Kidney epithelial cell (primary cell): ENCODE measurements around the gene DPH7. TPM values are rescaled to one million over a fixed set of nuclear protein-coding genes. Genes with fewer than 3 reads are reported as not detected.

Source experiments
- DNase-seq: peaks from one replicate; pipeline ENCODE4 v3.0.0-alpha.2; 2010; ENCODE audit warnings: low read depth
- H3K27me3 ChIP-seq: 2 replicates; pipeline ENCODE4 v1.6.0; 2011; ENCODE audit warnings: low read length; ENCODE audit not compliant: control insufficient read depth, insufficient read depth
- H3K36me3 ChIP-seq: 2 replicates; pipeline ENCODE4 v1.5.1; 2011; ENCODE audit warnings: low read length; ENCODE audit not compliant: control insufficient read depth, insufficient read depth
- H3K4me3 ChIP-seq: 2 replicates; pipeline ENCODE4 v1.5.1; 2011; ENCODE audit warnings: low read depth, mild to moderate bottlenecking, control low read depth, low read length
- CTCF ChIP-seq: IDR thresholded peaks from 2 replicates; pipeline ENCODE4 v1.5.1; 2011; ENCODE audit warnings: mild to moderate bottlenecking, moderate library complexity, low read length, control low read depth, inconsistent platforms; ENCODE audit not compliant: insufficient read depth, poor library complexity, severe bottlenecking
- total RNA-seq: library from RNA; depleted of rRNA; stranded (reverse); fragments of >200 nt; gene quantifications from 2 replicates; pipeline ENCODE4 v1.2.3, GENCODE V29; 2015

The DPH7 gene
- total RNA-seq, 1 donor from 2014 or later = 38.9 TPM

- no peaks in the 10 kb centered on the region for H3K36me3 ChIP-seq
- no peak for TF ChIP-seq CTCF
- DNase-seq = no peak
- no peak overlapping the region for H3K4me3 ChIP-seq
- no peaks in the 10 kb centered on the region for H3K27me3 ChIP-seq
Measured at GRCh38 chr9:137531099-137531765, 47.5 kb downstream of the DPH7 start.

GRCh38 chr9:137530331-137530730 is 48.4 kb downstream of the DPH7 start:
- DNase-seq = no peak
- Histone ChIP-seq H3K27me3 (no peaks in the 10 kb centered on the region), H3K4me3 (no peak overlapping the region), H3K36me3 (no peaks in the 10 kb centered on the region)
- TF ChIP-seq CTCF = no peak

- no peaks in the 10 kb centered on the region for H3K27me3 ChIP-seq
- H3K4me3 ChIP-seq = no peak overlapping the region
- no peak for DNase-seq
- no peaks in the 10 kb centered on the region for H3K36me3 ChIP-seq
- TF ChIP-seq CTCF = no peak
Measured at GRCh38 chr9:137524981-137525317, 53.8 kb downstream of the DPH7 start.

GRCh38 chr9:137524161-137524980 is 54.4 kb downstream of the DPH7 start:
- H3K4me3 ChIP-seq = no peak overlapping the region
- H3K27me3 ChIP-seq = no peaks in the 10 kb centered on the region
- no peaks in the 10 kb centered on the region for H3K36me3 ChIP-seq
- TF ChIP-seq CTCF = no peak
- DNase-seq = no peak

GRCh38 chr9:137522746-137523455 is 55.8 kb downstream of the DPH7 start:
- Histone ChIP-seq H3K36me3 (no peaks in the 10 kb centered on the region), H3K4me3 (no peak overlapping the region), H3K27me3 (no peaks in the 10 kb centered on the region)
- TF ChIP-seq CTCF = no peak
- no peak for DNase-seq
